SK-N-SH treated with all-trans-retinoic acid at 6 μM for 48 hours (cell line): ENCODE measurements around the gene ARMC7.

Experiments used
- ARNTL ChIP-seq: fragments of 450-650 bp; formaldehyde crosslinking; IDR thresholded peaks from 2 replicates; pipeline ENCODE4 v1.5.0; 2020; ENCODE audit warnings: low read depth, mild to moderate bottlenecking, moderate library complexity, borderline replicate concordance
- CSDC2 ChIP-seq: fragments of 250-450 bp; sonication (Bioruptor Pico); IDR thresholded peaks from 2 replicates; pipeline ENCODE4 v1.5.0; 2020; ENCODE audit warnings: mild to moderate bottlenecking, moderate library complexity
- ISL1 ChIP-seq: fragments of 250-450 bp; sonication (Bioruptor Pico); IDR thresholded peaks from 2 replicates; pipeline ENCODE4 v2.1.2; 2022; ENCODE audit warnings: mild to moderate bottlenecking, moderate library complexity
- RARB ChIP-seq: fragments of 250-450 bp; sonication (Bioruptor Pico); IDR thresholded peaks from 2 replicates; pipeline ENCODE4 v1.8.0; 2021; ENCODE audit warnings: mild to moderate bottlenecking, moderate library complexity
- TF ChIP-seq, protein P1 (sequence below): fragments of 250-450 bp; sonication (Bioruptor Pico); IDR thresholded peaks from 2 replicates; pipeline ENCODE4 v1.8.0; 2020; ENCODE audit warnings: mild to moderate bottlenecking, moderate library complexity, borderline replicate concordance
- TF ChIP-seq, protein P2 (sequence below): fragments of 250-450 bp; sonication (Bioruptor Pico); IDR thresholded peaks from 2 replicates; pipeline ENCODE4 v1.5.0; 2020; ENCODE audit warnings: mild to moderate bottlenecking, moderate library complexity
- TF ChIP-seq, protein P3 (sequence below): fragments of 250-450 bp; sonication (Bioruptor Pico); IDR thresholded peaks from 2 replicates; pipeline ENCODE4 v1.8.0; 2021; ENCODE audit warnings: low read depth, mild to moderate bottlenecking, moderate library complexity, borderline replicate concordance

DNA sequence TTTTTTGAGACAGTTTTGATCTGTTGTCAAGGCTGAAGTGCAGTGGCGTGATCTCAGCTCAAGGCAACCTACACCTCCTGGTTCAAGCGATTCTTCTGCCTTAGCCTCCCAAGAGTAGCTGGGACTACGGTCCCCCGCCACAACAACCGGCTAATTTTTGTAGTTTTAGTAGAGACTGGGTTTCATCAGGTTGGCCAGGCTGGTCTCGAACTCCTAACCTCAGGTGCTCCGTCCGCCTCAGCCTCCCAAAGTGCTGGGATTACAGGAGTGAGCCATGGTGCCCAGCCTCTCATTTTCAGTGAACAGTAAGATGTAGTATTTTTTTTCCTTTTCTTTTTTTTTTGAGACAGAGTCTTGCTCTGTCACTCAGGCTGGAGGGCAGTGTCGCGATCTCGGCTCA, 65.2 kb downstream of the ARMC7 start:
- no peak for TF ChIP-seq RARB (CRISPR knock-in tag)
- no peak for TF ChIP-seq ISL1 (CRISPR knock-in tag)
- TF ChIP-seq, protein P1, sequence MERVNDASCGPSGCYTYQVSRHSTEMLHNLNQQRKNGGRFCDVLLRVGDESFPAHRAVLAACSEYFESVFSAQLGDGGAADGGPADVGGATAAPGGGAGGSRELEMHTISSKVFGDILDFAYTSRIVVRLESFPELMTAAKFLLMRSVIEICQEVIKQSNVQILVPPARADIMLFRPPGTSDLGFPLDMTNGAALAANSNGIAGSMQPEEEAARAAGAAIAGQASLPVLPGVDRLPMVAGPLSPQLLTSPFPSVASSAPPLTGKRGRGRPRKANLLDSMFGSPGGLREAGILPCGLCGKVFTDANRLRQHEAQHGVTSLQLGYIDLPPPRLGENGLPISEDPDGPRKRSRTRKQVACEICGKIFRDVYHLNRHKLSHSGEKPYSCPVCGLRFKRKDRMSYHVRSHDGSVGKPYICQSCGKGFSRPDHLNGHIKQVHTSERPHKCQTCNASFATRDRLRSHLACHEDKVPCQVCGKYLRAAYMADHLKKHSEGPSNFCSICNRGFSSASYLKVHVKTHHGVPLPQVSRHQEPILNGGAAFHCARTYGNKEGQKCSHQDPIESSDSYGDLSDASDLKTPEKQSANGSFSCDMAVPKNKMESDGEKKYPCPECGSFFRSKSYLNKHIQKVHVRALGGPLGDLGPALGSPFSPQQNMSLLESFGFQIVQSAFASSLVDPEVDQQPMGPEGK (CRISPR knock-in tag) = no peak
- TF ChIP-seq CSDC2 (CRISPR knock-in tag) = no peak
- no peak for TF ChIP-seq ARNTL (CRISPR knock-in tag)
- TF ChIP-seq, protein P2, sequence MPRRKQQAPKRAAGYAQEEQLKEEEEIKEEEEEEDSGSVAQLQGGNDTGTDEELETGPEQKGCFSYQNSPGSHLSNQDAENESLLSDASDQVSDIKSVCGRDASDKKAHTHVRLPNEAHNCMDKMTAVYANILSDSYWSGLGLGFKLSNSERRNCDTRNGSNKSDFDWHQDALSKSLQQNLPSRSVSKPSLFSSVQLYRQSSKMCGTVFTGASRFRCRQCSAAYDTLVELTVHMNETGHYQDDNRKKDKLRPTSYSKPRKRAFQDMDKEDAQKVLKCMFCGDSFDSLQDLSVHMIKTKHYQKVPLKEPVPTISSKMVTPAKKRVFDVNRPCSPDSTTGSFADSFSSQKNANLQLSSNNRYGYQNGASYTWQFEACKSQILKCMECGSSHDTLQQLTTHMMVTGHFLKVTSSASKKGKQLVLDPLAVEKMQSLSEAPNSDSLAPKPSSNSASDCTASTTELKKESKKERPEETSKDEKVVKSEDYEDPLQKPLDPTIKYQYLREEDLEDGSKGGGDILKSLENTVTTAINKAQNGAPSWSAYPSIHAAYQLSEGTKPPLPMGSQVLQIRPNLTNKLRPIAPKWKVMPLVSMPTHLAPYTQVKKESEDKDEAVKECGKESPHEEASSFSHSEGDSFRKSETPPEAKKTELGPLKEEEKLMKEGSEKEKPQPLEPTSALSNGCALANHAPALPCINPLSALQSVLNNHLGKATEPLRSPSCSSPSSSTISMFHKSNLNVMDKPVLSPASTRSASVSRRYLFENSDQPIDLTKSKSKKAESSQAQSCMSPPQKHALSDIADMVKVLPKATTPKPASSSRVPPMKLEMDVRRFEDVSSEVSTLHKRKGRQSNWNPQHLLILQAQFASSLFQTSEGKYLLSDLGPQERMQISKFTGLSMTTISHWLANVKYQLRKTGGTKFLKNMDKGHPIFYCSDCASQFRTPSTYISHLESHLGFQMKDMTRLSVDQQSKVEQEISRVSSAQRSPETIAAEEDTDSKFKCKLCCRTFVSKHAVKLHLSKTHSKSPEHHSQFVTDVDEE (CRISPR knock-in tag) = no peak
- TF ChIP-seq, protein P3, sequence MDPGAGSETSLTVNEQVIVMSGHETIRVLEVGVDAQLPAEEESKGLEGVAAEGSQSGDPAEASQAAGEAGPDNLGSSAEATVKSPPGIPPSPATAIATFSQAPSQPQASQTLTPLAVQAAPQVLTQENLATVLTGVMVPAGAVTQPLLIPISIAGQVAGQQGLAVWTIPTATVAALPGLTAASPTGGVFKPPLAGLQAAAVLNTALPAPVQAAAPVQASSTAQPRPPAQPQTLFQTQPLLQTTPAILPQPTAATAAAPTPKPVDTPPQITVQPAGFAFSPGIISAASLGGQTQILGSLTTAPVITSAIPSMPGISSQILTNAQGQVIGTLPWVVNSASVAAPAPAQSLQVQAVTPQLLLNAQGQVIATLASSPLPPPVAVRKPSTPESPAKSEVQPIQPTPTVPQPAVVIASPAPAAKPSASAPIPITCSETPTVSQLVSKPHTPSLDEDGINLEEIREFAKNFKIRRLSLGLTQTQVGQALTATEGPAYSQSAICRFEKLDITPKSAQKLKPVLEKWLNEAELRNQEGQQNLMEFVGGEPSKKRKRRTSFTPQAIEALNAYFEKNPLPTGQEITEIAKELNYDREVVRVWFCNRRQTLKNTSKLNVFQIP (CRISPR knock-in tag) = no peak
